ENCODE measurements around the gene ZNF837.
"Not testable (repeated sequence)": the region's sequence is repeated elsewhere in the genome, so short reads cannot be mapped to it uniquely, and the experiment has no call there.

ZNF837 gene

DNA sequence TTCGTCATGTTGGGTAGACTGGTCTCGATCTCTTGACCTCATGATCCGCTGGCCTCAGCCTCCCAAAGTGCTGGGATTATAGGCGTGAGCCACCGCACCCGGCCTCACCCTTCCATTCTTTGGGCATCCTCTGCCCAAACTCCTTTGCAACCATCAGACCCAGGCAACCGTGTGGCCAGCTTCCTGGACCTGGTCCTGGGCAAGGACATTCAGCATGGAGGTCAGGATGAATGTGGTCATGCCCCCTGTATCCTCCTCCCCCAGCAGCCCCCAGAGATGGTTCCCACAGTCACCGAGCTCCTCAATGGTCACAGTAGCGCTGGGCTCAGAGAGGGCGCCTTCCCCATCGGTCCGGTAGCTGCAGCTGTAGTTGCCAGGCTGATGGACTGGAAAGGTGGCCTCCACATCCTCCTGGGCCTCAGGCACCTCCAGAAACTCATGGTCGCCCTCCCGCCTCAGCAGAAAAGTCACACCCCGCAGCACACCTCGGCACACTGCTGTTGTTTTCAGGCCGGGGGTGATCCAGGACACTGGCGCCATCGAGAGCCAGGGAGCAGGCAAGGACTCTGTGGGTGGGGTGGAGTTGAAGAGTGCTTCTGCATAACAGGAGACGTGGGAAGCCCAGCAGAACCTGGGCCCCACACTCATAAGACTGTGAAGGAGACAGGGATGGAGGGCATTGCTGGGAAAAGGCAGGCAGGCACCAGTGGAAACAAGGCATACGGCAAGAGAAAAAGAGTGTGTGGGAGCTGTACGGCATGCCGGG, 28.7 kb downstream of the ZNF837 start:
- Mint-ChIP-seq H3K27ac (no peak overlapping the region), H3K27me3 (peaks cover 4% of the 10 kb centered on the region), H3K4me1 (ENCODE audit: low read depth) (peaks cover 38% of the 10 kb centered on the region), H3K4me3 (no peak overlapping the region), H3K36me3 (ENCODE audit: low read depth) (peaks cover 22% of the 10 kb centered on the region), H3K9me3 (no peaks in the 10 kb centered on the region)
- DNase-seq: no peak

- Mint-ChIP-seq H3K36me3 (ENCODE audit: low read depth) (peaks cover 24% of the 10 kb centered on the region), H3K4me1 (ENCODE audit: low read depth) (peaks cover 35% of the 10 kb centered on the region), H3K27ac (no peak overlapping the region), H3K4me3 (no peak overlapping the region), H3K27me3 (peaks cover 7% of the 10 kb centered on the region), H3K9me3 (no peaks in the 10 kb centered on the region)
- no peak for DNase-seq
Measured at GRCh38 chr19:58351558-58351878, 29.3 kb downstream of the ZNF837 start.

- H3K27ac Mint-ChIP-seq: no peak overlapping the region
- peaks cover 7% of the 10 kb centered on the region for H3K27me3 Mint-ChIP-seq
- no peaks in the 10 kb centered on the region for H3K9me3 Mint-ChIP-seq
- H3K36me3 Mint-ChIP-seq (ENCODE audit: low read depth): peaks cover 24% of the 10 kb centered on the region
- DNase-seq: no peak
- H3K4me1 Mint-ChIP-seq (ENCODE audit: low read depth): peaks cover 31% of the 10 kb centered on the region
- no peak overlapping the region for H3K4me3 Mint-ChIP-seq
Measured at GRCh38 chr19:58350871-58351557, 29.8 kb downstream of the ZNF837 start.

DNA sequence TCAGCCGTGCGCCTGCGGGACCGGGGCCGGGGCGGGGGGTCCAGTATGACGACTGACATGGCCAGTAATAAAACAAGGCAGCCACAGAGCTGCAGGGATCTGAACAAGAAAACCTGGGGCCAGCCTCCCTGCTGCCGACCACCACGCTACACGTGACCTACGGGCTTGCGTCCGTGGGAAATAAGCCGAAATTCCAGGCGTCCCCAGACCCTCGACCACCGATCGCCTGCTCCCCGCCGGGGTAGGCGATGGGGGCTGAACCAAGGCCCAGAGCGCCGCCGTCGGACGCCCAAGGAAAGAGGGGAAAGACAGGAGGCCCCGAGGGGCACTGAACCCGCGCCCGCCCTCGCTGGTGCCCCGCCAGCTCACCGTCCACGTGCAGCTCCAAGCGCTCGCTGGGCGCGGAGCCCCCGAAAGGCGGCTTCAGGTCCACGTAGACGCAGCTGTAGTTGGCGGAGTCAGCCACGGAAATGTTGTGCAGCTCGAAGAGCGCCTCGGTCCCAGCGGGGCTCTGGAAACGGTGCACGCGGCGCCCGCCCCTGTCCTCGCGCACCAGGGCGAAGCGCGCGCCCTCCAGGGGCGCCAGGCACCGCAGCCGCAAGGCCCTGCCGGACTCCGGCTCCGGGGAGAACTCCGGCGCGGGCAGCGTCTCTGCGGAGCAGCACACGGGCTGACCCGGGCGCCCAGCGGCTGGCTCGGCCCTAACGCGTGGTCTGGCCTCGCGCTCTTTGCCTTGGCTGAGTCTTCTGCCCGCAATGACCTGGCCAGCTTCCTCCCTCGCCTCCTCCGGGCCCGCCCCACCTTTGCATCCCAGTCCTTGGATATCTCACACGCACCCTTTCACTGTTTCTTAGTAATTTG, 30.6 kb downstream of the ZNF837 start:
- Mint-ChIP-seq H3K36me3 (ENCODE audit: low read depth) (peaks cover 24% of the 10 kb centered on the region), H3K4me3 (no peak overlapping the region), H3K27me3 (peaks cover 3% of the 10 kb centered on the region), H3K4me1 (ENCODE audit: low read depth) (peaks cover 32% of the 10 kb centered on the region), H3K27ac (no peak overlapping the region), H3K9me3 (no peaks in the 10 kb centered on the region)
- DNase-seq: no peak

DNA sequence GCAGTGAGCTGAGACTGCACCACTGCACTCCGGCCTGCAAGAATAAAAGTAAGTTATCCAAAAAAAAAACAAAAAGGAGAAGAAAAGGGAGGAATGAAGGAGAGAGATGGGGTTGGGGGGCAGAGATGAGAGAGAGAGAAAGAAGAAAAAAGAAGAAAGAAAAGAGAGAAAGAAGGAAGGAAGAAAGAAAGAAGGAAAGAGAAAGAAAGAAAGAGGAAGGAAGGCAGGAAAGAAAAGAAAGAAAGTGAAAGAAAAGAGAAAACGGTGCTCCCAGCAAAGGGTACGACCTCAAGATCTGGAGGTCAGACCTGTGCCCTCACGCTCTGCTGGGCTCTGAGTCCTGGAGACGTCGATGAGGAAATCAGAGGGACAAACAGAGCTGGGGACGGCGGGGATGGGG, 31.2 kb downstream of the ZNF837 start:
- Mint-ChIP-seq H3K27me3 (peaks cover 3% of the 10 kb centered on the region), H3K4me3 (peak overlapping the region; percentile 47), H3K9me3 (no peaks in the 10 kb centered on the region), H3K4me1 (ENCODE audit: low read depth) (peaks cover 30% of the 10 kb centered on the region), H3K36me3 (ENCODE audit: low read depth) (peaks cover 24% of the 10 kb centered on the region), H3K27ac (no peak overlapping the region)
- no peak for DNase-seq

DNA sequence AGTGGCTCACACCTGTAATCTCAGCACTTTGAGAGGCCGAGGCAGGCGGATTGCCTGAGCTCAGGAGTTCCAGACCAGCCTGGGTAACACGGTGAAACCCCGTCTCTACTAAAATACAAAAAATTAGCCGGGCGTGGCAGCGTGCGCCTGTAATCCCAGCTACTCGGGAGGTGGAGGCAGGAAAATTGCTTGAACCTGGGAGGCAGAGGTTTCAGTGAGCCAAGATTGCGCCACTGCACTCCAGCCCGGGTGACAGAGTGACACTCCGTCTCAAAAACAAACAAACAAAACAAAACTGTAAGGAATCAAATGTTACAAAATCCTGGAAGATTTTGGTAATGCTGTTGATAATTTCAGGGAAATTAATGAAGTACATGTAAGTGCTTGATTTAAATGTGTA, 32.8 kb downstream of the ZNF837 start:
- Mint-ChIP-seq H3K27ac (peak overlapping the region; percentile 90), H3K4me1 (ENCODE audit: low read depth) (peaks cover 30% of the 10 kb centered on the region), H3K4me3 (peak overlapping the region; percentile 94), H3K36me3 (ENCODE audit: low read depth) (peaks cover 24% of the 10 kb centered on the region)
- not testable (repeated sequence) for H3K27me3 Mint-ChIP-seq, DNase-seq, H3K9me3 Mint-ChIP-seq

DNA sequence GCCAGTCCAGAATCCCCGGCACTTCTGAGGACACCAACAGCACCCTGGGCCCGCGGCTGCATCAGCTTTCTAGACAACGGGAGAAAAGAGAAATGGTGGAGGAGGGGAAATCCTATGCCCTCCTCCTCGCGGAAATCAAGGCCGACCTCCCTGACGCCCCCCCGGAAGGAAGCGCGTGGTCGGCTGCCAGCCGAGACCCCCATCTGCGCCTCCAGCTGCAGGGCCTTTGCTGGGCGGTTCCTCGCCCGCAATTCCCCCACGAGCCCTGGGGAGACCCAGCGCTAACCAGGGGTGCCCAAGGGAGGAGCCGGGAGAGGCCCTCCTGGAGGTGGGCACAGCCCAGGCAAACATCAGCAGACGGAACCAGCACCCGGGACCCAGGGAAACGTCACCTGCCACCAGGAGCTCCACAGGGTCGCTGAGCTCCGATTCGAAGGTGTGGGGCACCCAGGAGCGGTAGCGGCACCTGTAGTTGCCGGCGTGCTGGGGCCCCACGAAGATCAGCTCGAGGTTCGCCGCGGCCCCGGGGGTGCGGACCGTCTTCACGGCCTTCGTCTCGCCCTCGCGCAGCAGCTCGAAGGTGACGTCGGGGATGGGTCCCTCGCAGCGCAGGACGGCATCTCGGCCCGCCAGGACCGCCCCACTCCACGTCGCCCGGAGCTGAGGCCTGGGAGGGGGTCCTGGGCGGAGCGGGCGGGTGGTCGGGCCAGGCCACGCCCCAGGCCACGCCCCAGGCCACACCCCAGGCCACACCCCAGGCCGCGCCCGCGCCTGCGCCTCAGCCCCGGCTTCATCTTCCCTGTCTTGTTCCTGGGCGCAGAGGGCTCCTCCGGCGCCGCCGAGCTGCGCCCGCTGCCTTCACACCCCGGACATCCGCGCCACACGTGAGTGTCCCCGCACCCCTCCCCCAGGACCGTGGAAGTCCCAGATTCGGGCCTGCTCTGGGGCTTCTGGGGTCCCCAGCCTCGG, 33.6 kb downstream of the ZNF837 start:
- H3K27ac Mint-ChIP-seq: peak overlapping the region; percentile 90
- H3K9me3 Mint-ChIP-seq: no peaks in the 10 kb centered on the region
- peaks cover 30% of the 10 kb centered on the region for H3K4me1 Mint-ChIP-seq (ENCODE audit: low read depth)
- peaks cover 28% of the 10 kb centered on the region for H3K36me3 Mint-ChIP-seq (ENCODE audit: low read depth)
- peaks cover 3% of the 10 kb centered on the region for H3K27me3 Mint-ChIP-seq
- peak overlapping the region; percentile 94 for H3K4me3 Mint-ChIP-seq
- DNase-seq: peak; percentile 83

DNA sequence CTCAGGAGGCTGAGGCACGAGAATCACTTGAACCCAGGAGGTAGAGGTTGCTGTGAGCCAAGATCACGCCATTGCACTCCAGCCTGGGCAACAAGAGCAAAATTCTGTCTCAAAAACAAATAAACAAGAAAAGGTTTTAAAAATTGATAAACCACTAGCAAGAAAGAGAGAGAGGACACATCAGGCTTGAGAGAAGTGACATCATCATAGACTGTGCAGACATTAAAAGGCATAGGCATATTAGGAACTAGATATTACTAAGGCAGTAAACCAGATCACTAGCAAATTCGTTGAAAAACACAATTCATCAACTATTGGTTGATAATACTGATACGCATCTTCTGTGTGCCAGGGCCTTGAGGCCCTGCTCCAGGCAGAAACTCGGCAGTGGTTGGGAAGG, 35.3 kb downstream of the ZNF837 start:
- Mint-ChIP-seq H3K27me3 (peaks cover 3% of the 10 kb centered on the region), H3K36me3 (ENCODE audit: low read depth) (peaks cover 29% of the 10 kb centered on the region), H3K9me3 (no peaks in the 10 kb centered on the region), H3K27ac (no peak overlapping the region), H3K4me1 (ENCODE audit: low read depth) (peaks cover 28% of the 10 kb centered on the region), H3K4me3 (peak overlapping the region; percentile 94)
- no peak for DNase-seq

GRCh38 chr19:58338825-58339558, 41.8 kb downstream of the ZNF837 start:
- Mint-ChIP-seq H3K36me3 (ENCODE audit: low read depth) (peaks cover 76% of the 10 kb centered on the region), H3K27ac (no peak overlapping the region)

GRCh38 chr19:58338336-58338735, 42.5 kb downstream of the ZNF837 start:
- Mint-ChIP-seq H3K27ac (no peak overlapping the region), H3K4me1 (ENCODE audit: low read depth) (peaks cover 6% of the 10 kb centered on the region), H3K9me3 (no peaks in the 10 kb centered on the region), H3K36me3 (ENCODE audit: low read depth) (peaks cover 76% of the 10 kb centered on the region), H3K4me3 (no peak overlapping the region), H3K27me3 (no peaks in the 10 kb centered on the region)
- no peak for DNase-seq

More at GRCh38 chr19:58338825-58339558, 41.8 kb downstream of the ZNF837 start:
- Mint-ChIP-seq H3K4me3 (no peak overlapping the region), H3K9me3 (no peaks in the 10 kb centered on the region), H3K4me1 (ENCODE audit: low read depth) (peaks cover 6% of the 10 kb centered on the region), H3K27me3 (no peaks in the 10 kb centered on the region)
- no peak for DNase-seq

DNA sequence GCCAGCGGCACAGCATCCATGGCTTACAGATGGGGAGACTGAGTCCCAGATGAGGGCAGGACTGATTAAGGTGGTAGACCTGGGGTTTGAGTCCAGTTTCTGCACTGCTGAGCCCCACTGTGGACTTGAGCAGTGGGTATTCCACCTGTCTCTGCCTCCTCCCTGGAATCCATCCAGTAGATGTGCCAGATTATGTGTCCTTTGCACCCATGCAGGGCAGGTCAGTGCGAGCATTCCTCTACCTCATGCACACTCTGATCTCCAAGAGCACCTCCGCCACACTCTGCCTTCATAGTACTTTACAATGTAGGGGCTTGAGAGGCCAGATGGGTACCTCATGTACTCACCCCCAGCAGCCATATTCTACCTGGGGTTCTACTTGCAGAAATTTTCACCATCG, 44.0 kb downstream of the ZNF837 start:
- no peak overlapping the region for H3K27ac Mint-ChIP-seq
- peaks cover 73% of the 10 kb centered on the region for H3K36me3 Mint-ChIP-seq (ENCODE audit: low read depth)
- H3K4me3 Mint-ChIP-seq: no peak overlapping the region
- DNase-seq: no peak
- H3K4me1 Mint-ChIP-seq (ENCODE audit: low read depth): peaks cover 7% of the 10 kb centered on the region
- no peaks in the 10 kb centered on the region for H3K27me3 Mint-ChIP-seq
- H3K9me3 Mint-ChIP-seq: no peaks in the 10 kb centered on the region

DNA sequence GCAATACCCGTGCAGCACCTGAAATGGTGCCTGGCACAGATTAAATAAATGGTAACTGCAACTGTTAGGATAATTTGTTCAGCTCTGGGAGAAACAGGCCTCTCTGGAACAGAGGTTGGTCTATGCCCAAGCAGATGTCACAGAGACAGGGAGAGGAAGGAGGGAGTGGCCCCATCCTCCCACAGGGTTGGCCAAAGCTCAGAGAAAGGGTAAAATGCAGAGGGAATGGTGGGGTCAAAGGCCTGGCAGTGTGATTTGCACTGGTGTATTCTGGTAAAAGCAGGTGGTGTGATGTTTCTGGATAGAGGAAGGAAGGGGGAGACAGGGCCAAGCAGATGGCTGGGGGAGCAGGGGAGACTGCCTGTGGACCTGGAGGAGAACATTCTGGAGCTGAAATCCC, 44.6 kb downstream of the ZNF837 start:
- peaks cover 7% of the 10 kb centered on the region for H3K4me1 Mint-ChIP-seq (ENCODE audit: low read depth)
- no peak overlapping the region for H3K27ac Mint-ChIP-seq
- H3K36me3 Mint-ChIP-seq (ENCODE audit: low read depth): peaks cover 69% of the 10 kb centered on the region
- no peaks in the 10 kb centered on the region for H3K27me3 Mint-ChIP-seq
- no peak overlapping the region for H3K4me3 Mint-ChIP-seq
- DNase-seq: no peak
- H3K9me3 Mint-ChIP-seq: no peaks in the 10 kb centered on the region

DNA sequence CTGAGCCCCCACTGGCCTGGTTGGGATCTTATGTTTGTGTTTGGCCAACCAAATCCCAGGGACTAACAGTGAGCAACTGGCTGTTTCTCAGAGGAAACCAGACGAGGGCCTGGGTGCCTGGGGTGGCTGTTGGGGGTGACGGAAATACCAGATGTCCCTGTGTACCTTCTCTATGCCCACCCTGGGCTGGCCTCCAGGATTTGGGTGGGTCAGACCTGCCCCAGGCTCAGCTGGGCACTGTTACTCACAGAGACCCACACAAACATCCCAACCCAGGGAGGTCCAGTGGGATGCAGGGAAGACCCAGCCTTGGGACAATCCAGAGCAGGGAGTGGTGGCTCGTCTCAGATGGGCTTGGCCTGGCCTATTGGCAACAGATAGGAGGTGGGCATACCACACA, 45.2 kb downstream of the ZNF837 start:
- peaks cover 7% of the 10 kb centered on the region for H3K4me1 Mint-ChIP-seq (ENCODE audit: low read depth)
- no peak overlapping the region for H3K27ac Mint-ChIP-seq
- H3K4me3 Mint-ChIP-seq: no peak overlapping the region
- no peak for DNase-seq
- no peaks in the 10 kb centered on the region for H3K9me3 Mint-ChIP-seq
- H3K36me3 Mint-ChIP-seq (ENCODE audit: low read depth): peaks cover 63% of the 10 kb centered on the region
- H3K27me3 Mint-ChIP-seq: no peaks in the 10 kb centered on the region
